SW480 (cell line): Measurements from ENCODE around the gene TMPRSS2.
A peak's percentile ranks its signal among the peaks of the same experiment; 100 is the strongest.

Source experiments
- DNase-seq: peaks from one replicate; pipeline ENCODE4 v3.0.0-alpha.2; 2016; ENCODE audit warnings: low spot score

The TMPRSS2 gene

GRCh38 chr21:41509733-41510132, 1.8 kb upstream of the TMPRSS2 start:
- no peak for DNase-seq

GRCh38 chr21:41509145-41509496, 1.2 kb upstream of the TMPRSS2 start:
- DNase-seq: no peak

GRCh38 chr21:41508415-41509144, 622 bp upstream of the TMPRSS2 start:
- no peak for DNase-seq

- peak; percentile 71 for DNase-seq
Measured at GRCh38 chr21:41506611-41507520, 1.1 kb downstream of the TMPRSS2 start.

GRCh38 chr21:41506005-41506594, 1.9 kb downstream of the TMPRSS2 start:
- no peak for DNase-seq

- DNase-seq: no peak
Measured at GRCh38 chr21:41504030-41504429, 3.9 kb downstream of the TMPRSS2 start.

GRCh38 chr21:41503331-41503730, 4.6 kb downstream of the TMPRSS2 start:
- DNase-seq: no peak

- peak; percentile 68 for DNase-seq
Measured at GRCh38 chr21:41501919-41502318, 6.0 kb downstream of the TMPRSS2 start.

GRCh38 chr21:41500931-41501381, 7.0 kb downstream of the TMPRSS2 start:
- no peak for DNase-seq

- no peak for DNase-seq
Measured at GRCh38 chr21:41500363-41500762, 7.6 kb downstream of the TMPRSS2 start.

GRCh38 chr21:41499920-41500319, 8.0 kb downstream of the TMPRSS2 start:
- no peak for DNase-seq

GRCh38 chr21:41497788-41498187, 10.2 kb downstream of the TMPRSS2 start:
- DNase-seq: no peak

- no peak for DNase-seq
Measured at GRCh38 chr21:41497008-41497407, 10.9 kb downstream of the TMPRSS2 start.

GRCh38 chr21:41494242-41494641, 13.7 kb downstream of the TMPRSS2 start:
- DNase-seq: no peak

- no peak for DNase-seq
Measured at GRCh38 chr21:41491412-41491811, 16.5 kb downstream of the TMPRSS2 start.

- DNase-seq: no peak
Measured at GRCh38 chr21:41490330-41490729, 17.6 kb downstream of the TMPRSS2 start.

- DNase-seq: no peak
Measured at GRCh38 chr21:41489329-41489728, 18.6 kb downstream of the TMPRSS2 start.

- no peak for DNase-seq
Measured at GRCh38 chr21:41488080-41488479, 19.9 kb downstream of the TMPRSS2 start.

- no peak for DNase-seq
Measured at GRCh38 chr21:41487082-41487481, 20.9 kb downstream of the TMPRSS2 start.

- DNase-seq: no peak
Measured at GRCh38 chr21:41483973-41484372, 24.0 kb downstream of the TMPRSS2 start.

GRCh38 chr21:41483415-41483814, 24.5 kb downstream of the TMPRSS2 start:
- no peak for DNase-seq

- DNase-seq: no peak
Measured at GRCh38 chr21:41482980-41483379, 25.0 kb downstream of the TMPRSS2 start.

GRCh38 chr21:41482301-41482700, 25.7 kb downstream of the TMPRSS2 start:
- no peak for DNase-seq
